GM12875 (cell line): Measurements from ENCODE around the gene SPNS2.

ENCODE experiments used
- H3K4me3 ChIP-seq: one replicate; pipeline ENCODE4 v1.5.1; 2011; ENCODE audit warnings: low read depth, low read length, control low read depth
- TF ChIP-seq, protein P1 (sequence below): IDR thresholded peaks from 2 replicates; pipeline ENCODE4 v1.5.1; 2011; ENCODE audit warnings: low read depth, mild to moderate bottlenecking, control low read depth, inconsistent platforms, low read length, moderate library complexity, borderline replicate concordance; ENCODE audit not compliant: insufficient read depth

Gene SPNS2

GRCh38 chr17:4509923-4510617 is 11.4 kb downstream of the SPNS2 start:
- TF ChIP-seq, protein P1, sequence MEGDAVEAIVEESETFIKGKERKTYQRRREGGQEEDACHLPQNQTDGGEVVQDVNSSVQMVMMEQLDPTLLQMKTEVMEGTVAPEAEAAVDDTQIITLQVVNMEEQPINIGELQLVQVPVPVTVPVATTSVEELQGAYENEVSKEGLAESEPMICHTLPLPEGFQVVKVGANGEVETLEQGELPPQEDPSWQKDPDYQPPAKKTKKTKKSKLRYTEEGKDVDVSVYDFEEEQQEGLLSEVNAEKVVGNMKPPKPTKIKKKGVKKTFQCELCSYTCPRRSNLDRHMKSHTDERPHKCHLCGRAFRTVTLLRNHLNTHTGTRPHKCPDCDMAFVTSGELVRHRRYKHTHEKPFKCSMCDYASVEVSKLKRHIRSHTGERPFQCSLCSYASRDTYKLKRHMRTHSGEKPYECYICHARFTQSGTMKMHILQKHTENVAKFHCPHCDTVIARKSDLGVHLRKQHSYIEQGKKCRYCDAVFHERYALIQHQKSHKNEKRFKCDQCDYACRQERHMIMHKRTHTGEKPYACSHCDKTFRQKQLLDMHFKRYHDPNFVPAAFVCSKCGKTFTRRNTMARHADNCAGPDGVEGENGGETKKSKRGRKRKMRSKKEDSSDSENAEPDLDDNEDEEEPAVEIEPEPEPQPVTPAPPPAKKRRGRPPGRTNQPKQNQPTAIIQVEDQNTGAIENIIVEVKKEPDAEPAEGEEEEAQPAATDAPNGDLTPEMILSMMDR, result no peak
- H3K4me3 ChIP-seq, result no peak overlapping the region

- TF ChIP-seq, protein P1, result no peak
- H3K4me3 ChIP-seq, result no peak overlapping the region
Measured at GRCh38 chr17:4510618-4510941, 11.9 kb downstream of the SPNS2 start.

- TF ChIP-seq, protein P1, result no peak
- H3K4me3 ChIP-seq, result no peak overlapping the region
Measured at GRCh38 chr17:4511199-4511932, 12.7 kb downstream of the SPNS2 start.

- H3K4me3 ChIP-seq, result no peak overlapping the region
- TF ChIP-seq, protein P1, result no peak
Measured at GRCh38 chr17:4512156-4513112, 13.8 kb downstream of the SPNS2 start.

DNA sequence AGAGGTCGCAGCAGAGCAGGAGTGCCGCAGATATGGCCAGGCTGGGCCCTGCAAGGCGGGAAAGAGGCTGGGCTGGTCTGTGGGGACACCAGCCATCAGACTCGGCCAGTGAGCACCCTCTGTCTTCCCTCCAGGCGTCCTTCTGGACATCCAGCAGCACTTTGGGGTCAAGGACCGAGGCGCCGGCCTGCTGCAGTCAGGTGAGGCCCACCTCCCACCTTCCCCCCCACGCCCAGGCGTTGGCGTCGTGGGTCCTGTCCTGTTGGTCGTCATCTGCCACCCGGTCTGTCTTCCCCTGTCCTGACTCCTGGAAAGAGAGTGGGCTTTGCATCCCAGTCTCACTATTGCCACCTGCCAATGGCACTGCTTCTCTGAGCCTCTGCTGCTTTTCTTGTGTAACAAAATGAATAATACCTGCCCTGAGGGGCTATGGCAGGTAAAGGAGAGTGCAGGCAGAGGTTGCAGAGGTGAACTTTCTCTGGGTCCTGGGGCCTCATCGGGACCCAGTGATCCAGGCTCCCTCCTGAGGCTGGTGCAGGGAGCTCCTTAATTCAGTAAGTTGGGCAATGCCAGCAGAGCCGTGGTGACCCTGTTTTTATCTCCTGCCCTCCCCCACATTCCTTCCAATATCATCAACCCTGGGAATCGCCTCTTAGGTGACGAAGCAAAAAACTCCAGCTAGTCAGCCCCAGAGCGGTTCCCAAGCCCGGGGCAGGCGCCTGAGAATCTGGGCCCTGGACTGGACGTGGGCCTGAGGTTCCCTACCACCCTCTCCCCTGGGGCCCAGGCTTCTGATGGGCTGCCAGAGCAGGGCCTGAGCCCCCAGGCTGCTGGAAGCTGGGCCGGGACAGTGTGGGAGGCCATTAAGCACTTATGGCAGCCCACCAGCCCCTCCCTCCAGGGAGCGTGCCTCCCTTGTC is 14.7 kb downstream of the SPNS2 start:
- TF ChIP-seq, protein P1, result no peak
- no peak overlapping the region for H3K4me3 ChIP-seq

DNA sequence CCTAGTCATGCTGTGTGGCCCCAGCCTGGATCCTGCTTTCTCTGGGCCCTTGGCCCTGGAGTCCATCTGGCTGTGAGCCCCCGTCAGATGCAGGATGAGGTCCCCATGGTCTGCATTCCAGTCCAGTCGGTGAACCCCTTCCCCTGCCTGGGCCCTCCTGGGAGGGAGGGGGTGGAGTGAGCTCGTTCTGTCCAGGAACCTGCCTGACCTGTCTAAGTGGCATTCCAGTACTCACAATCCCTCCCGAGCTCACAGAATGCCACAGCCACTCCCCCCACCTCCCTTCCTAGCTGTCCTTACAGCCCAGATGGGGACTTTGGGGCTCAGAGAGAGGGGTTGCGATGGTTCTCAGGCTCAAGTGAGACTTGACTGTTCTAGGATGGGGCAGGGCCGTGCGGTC is 15.5 kb downstream of the SPNS2 start:
- TF ChIP-seq, protein P1, result no peak
- no peak overlapping the region for H3K4me3 ChIP-seq
